Psoas muscle (tissue), 8 donors: Measurements from ENCODE around the gene H3-3A. TPM values are rescaled to one million over a fixed set of nuclear protein-coding genes. Genes with fewer than 3 reads are reported as not detected.

Experiments
- ATAC-seq, 4 donors: fragments of 200-7000 bp; cut with Tn5 transposase; one replicate each; pipeline ENCODE4 v1.9.1; 2020; ENCODE audit warnings: moderate library complexity in 3 of 4, mild to moderate bottlenecking in 2 of 4
- DNase-seq, 2 donors: peaks; one replicate each; pipeline ENCODE4 v3.0.0-alpha.2; 2020
- H3K27ac ChIP-seq: fragments of 200-600 bp; one replicate; pipeline ENCODE4 v1.8.0; 2022
- H3K27me3 ChIP-seq, 3 donors: fragments of 200-600 bp in 1 of 3; one replicate each; pipeline versions ENCODE4 v1.6.1 to v1.8.0; 2013 to 2022; ENCODE audit warnings: low read length in 2 of 3, mild to moderate bottlenecking in 2 of 3, moderate library complexity in 1 of 3; ENCODE audit not compliant: insufficient read depth in 3 of 3
- H3K36me3 ChIP-seq, 2 donors: fragments of 200-600 bp in 1 of 2; one replicate each; pipeline versions ENCODE4 v1.6.1 to v1.8.0; 2013 to 2022; ENCODE audit warnings: low read depth in 1 of 2, mild to moderate bottlenecking in 1 of 2, moderate library complexity in 1 of 2; ENCODE audit not compliant: insufficient read depth in 1 of 2
- H3K4me1 ChIP-seq: fragments of 200-600 bp; one replicate; pipeline ENCODE4 v1.8.0; 2022
- H3K4me3 ChIP-seq: fragments of 200-600 bp; one replicate; pipeline ENCODE4 v1.8.0; 2022; ENCODE audit warnings: mild to moderate bottlenecking
- H3K9me3 ChIP-seq: fragments of 200-600 bp; one replicate; pipeline ENCODE4 v1.8.0; 2022
- WGBS, 3 donors: extraction: QIAGEN DNeasy Blood & Tissue Kit; methylation state at CpG; one replicate each; pipeline versions ENCODE4 v1.1.6 to v1.1.7; 2013; 5-methylcytosine and 5-hydroxymethylcytosine counted together
- intact Hi-C, 2 donors: fragments of 100-400 bp; cut with DNase I; formaldehyde crosslinking; loops; one replicate each; pipeline versions ENCODE4 v1.11.0 to v1.14.2; 2022
- long read RNA-seq, 2 donors: library from polyadenylated mRNA; unstranded; transcript quantifications; one replicate each; pipeline ENCODE4 v2.0.0, GENCODE V29; 2021
- polyA plus RNA-seq, 3 donors: library from polyadenylated mRNA; stranded (reverse); fragments of 200-250 nt; gene quantifications; one replicate each; pipeline ENCODE4 v1.2.3, GENCODE V29; 2013
- total RNA-seq, 4 donors: library from RNA; stranded (reverse); fragmentation: NEBNext Ultra II Directional in 2 of 4; extraction: Animal tissue kit (Norgen Biotek cat#: 25700) in 2 of 4; gene quantifications; one replicate each; pipeline versions ENCODE4 v1.2.1 to v1.2.4, GENCODE V29; 2021 to 2023
- TF ChIP-seq, protein P1 (sequence below): fragments of 200-600 bp; IDR thresholded peaks from one replicate; pipeline ENCODE4 v1.8.0; 2022; ENCODE audit warnings: antibody characterized with exemption
- donor health status: healthy with polysubstance abuse.
- donor health status: DM: no; HTN: no; CAD: no; lungs with moderate emphysema.
- donor health status: Bipolar disorder and iron deficiency.
- donor health status: healthy.
- donor health status: DM: yes; HTN: yes; CAD: no.
- donor health status: DM: no; HTN: no; CAD: no.
- donor health status: DM: no; HTN: no; CAD: no.
- donor health status: DM: yes; HTN: yes; CAD: no.

The H3-3A gene
- total RNA-seq, result 100 to 1,000 TPM; 187 to 284 (median 210) TPM
- 100 to 1,000 TPM; 210 to 222 (median 210) TPM for polyA plus RNA-seq
- long read RNA-seq, donor 1, transcript H3F3A-203 (4 exons, 1,088 nt), result major isoform, 84 of 90 reads
- long read RNA-seq, donor 1, partial matches to known transcripts, result 4 of 90 reads
- long read RNA-seq, donor 1, other reads (novel, unspliced or antisense), result 2 of 90 reads
- long read RNA-seq, donor 2, transcript H3F3A-203 (4 exons, 1,088 nt), result major isoform, 101 of 105 reads
- long read RNA-seq, donor 2, partial matches to known transcripts, result 2 of 105 reads
- long read RNA-seq, donor 2, other reads (novel, unspliced or antisense), result 1 of 105 reads

DNA sequence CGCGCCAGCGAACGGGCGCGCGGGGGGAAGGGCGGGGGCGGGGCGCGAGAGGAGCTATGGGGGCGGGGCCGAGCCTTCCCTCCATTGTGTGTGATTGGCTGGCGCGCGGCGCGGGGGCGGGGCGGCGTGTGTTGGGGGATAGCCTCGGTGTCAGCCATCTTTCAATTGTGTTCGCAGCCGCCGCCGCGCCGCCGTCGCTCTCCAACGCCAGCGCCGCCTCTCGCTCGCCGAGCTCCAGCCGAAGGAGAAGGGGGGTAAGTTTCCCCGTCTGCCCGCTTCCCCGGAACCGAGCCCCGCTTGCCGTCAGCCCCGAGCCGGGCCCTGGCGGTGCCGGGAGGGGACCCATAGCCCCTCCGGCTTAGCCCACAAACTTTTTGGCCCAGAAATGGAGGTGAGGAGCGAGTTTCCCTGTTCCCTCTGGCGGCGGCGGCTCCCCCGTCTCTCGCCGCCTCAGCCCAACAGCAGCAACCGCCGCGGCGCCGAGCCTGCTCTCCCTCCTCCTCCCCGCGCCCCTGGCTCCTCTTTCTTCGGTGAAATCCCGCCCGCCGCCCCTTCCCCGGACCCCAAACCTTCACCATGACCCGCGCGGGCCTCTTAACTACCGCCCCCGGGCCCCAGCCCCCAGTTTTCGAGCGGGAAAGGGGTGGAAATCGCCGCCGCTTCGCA lies at the start of gene H3-3A:
Gene H3-3A, plus strand, starts transcription at position 159 of the 666 bp plus-strand sequence. CDS start 1,636 bp downstream, outside the sequence.
- Histone ChIP-seq H3K27ac (peak within 1 kb of the TSS; percentile 99), H3K27me3 (no peaks in the 10 kb centered on the region), H3K36me3 (peaks cover 0 to 37% of the 10 kb centered on the region in 2 donors), H3K4me1 (peaks cover 34% of the 10 kb centered on the region), H3K4me3 (peak within 1 kb of the TSS; percentile 95), H3K9me3 (no peaks in the 10 kb centered on the region)
- peak; percentile 90 to 95 (median 92) for ATAC-seq
- WGBS, 3 donors, result 0 to 1% (median 1%) methylated on average over 36 to 78 of the region's 78 CpGs
- peak; percentile 99 to 100 for DNase-seq
- intact Hi-C loops, result loop anchor here (2.0 to 5.0 kb wide), 2 partner anchors 60 to 64 kb away; partner anchors contain the start of gene SDE2 (in 1 of the 2)
- TF ChIP-seq, protein P1, sequence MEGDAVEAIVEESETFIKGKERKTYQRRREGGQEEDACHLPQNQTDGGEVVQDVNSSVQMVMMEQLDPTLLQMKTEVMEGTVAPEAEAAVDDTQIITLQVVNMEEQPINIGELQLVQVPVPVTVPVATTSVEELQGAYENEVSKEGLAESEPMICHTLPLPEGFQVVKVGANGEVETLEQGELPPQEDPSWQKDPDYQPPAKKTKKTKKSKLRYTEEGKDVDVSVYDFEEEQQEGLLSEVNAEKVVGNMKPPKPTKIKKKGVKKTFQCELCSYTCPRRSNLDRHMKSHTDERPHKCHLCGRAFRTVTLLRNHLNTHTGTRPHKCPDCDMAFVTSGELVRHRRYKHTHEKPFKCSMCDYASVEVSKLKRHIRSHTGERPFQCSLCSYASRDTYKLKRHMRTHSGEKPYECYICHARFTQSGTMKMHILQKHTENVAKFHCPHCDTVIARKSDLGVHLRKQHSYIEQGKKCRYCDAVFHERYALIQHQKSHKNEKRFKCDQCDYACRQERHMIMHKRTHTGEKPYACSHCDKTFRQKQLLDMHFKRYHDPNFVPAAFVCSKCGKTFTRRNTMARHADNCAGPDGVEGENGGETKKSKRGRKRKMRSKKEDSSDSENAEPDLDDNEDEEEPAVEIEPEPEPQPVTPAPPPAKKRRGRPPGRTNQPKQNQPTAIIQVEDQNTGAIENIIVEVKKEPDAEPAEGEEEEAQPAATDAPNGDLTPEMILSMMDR, result peak; percentile 14

DNA sequence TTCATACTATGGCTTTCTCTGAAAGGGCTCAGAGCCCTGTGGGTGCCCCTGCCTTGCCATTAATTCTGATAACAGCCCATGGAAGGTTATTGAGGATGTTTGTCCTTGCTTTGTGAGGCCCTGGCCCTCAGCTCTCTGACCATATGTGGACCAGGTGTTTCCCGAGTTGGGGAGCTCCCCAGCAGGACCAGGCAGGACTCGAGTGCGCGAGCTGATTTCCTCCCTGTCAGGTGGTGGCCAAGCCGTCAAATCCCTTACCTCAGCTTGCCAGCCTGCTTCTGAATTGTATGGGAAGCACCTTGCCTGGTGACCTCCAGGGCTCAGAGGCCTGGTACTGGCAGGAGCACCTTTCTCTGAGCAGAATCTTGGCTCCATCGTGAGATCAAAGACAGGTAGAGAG lies 45.4 kb upstream of the H3-3A start:
- TF ChIP-seq, protein P1, result no peak
- H3K36me3 ChIP-seq, result no peaks in the 10 kb centered on the region
- no peaks in the 10 kb centered on the region for H3K4me1 ChIP-seq
- H3K27ac ChIP-seq, result no peak overlapping the region
- DNase-seq, result no peak
- no peaks in the 10 kb centered on the region for H3K9me3 ChIP-seq
- ATAC-seq, result no peak
- no peak overlapping the region for H3K4me3 ChIP-seq
- intact Hi-C loops, result no loop called here
- H3K27me3 ChIP-seq, result no peaks in the 10 kb centered on the region
- 43 to 57% (median 49%) methylated on average over 6 of the region's 6 CpGs for WGBS, 3 donors

DNA sequence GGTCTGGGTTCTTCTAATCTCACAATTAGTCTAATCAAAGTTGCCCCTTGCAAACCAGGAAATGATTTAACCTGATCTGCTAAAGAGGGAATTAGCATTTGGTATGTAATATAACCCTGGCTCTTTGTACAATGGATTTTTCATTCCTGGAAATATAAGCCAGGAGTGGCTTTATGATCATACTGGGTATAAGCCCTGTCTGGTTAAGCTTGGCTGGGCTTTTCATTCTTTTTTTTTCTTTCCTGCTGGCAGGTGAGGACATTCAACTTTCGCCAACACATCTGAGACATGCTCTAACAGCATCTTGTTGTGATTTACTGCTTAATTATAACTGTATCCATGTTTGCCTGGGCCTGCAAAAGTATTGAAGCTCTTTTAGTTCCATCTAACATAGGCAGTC lies 42.9 kb upstream of the H3-3A start:
- Histone ChIP-seq H3K9me3 (no peaks in the 10 kb centered on the region), H3K36me3 (no peaks in the 10 kb centered on the region), H3K27ac (no peak overlapping the region), H3K4me3 (no peak overlapping the region), H3K4me1 (no peaks in the 10 kb centered on the region), H3K27me3 (no peaks in the 10 kb centered on the region)
- DNase-seq, result no peak
- TF ChIP-seq, protein P1, result no peak
- 91 to 100% (median 93%) methylated on average over 1 of the region's 1 CpG for WGBS, 3 donors
- intact Hi-C loops, result no loop called here
- ATAC-seq, result no peak

- no peak overlapping the region for H3K27ac ChIP-seq
- no peaks in the 10 kb centered on the region for H3K9me3 ChIP-seq
- no peak for ATAC-seq
- WGBS, 3 donors, result 73 to 88% (median 76%) methylated on average over 3 of the region's 3 CpGs
- intact Hi-C loops, result no loop called here
- no peak for DNase-seq
- TF ChIP-seq, protein P1, result no peak
- no peaks in the 10 kb centered on the region for H3K4me1 ChIP-seq
- no peaks in the 10 kb centered on the region for H3K27me3 ChIP-seq
- no peak overlapping the region for H3K4me3 ChIP-seq
- H3K36me3 ChIP-seq, result no peaks in the 10 kb centered on the region
These were observed 41.1 kb upstream of the H3-3A start for GRCh38 chr1:226021401-226021800.
